ENCODE measurements around the gene ADIPOR1. TPM values are rescaled to one million over a fixed set of nuclear protein-coding genes. Genes with fewer than 3 reads are reported as not detected.
"Not testable (repeated sequence)": the region's sequence is repeated elsewhere in the genome, so short reads cannot be mapped to it uniquely, and the experiment has no call there.

ADIPOR1 gene
- total RNA-seq, 4 donors from 2014 or later, result 33.8 to 80.8 (median 66.9) TPM

DNA sequence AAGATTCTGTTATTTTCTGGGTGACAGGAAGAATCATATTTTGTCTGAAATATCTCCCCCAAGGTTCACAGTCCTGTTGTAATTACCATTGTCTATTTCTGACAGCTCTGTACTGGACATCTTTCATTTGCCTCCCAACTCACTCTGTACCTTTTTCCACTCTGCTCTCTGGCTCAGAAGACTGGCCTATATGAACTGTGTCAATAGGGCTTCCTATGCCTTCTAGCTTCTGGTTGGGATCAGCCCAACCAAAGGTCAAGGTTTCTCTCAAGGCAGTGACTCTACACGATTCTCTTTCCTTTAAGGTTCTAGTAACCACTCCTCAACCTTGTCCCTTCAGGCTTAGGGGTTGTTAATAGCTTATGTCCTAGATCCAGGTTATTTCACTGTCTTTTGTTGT, 48.6 kb downstream of the ADIPOR1 start:
- Histone ChIP-seq H3K27me3 (no peaks in the 10 kb centered on the region), H3K9me3 (no peaks in the 10 kb centered on the region), H3K36me3 (peaks cover 0 to 93% (median 0%) of the 10 kb centered on the region in 3 donors), H3K4me3 (no peak overlapping the region), H3K4me1 (no peaks in the 10 kb centered on the region), H3K27ac (no peak overlapping the region)
- no peak for DNase-seq
- TF ChIP-seq, protein P1, sequence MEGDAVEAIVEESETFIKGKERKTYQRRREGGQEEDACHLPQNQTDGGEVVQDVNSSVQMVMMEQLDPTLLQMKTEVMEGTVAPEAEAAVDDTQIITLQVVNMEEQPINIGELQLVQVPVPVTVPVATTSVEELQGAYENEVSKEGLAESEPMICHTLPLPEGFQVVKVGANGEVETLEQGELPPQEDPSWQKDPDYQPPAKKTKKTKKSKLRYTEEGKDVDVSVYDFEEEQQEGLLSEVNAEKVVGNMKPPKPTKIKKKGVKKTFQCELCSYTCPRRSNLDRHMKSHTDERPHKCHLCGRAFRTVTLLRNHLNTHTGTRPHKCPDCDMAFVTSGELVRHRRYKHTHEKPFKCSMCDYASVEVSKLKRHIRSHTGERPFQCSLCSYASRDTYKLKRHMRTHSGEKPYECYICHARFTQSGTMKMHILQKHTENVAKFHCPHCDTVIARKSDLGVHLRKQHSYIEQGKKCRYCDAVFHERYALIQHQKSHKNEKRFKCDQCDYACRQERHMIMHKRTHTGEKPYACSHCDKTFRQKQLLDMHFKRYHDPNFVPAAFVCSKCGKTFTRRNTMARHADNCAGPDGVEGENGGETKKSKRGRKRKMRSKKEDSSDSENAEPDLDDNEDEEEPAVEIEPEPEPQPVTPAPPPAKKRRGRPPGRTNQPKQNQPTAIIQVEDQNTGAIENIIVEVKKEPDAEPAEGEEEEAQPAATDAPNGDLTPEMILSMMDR (IDR thresholded peaks at IDR 0.05), result no peak
- no peak for TF ChIP-seq POLR2A (IDR thresholded peaks at IDR 0.05)

DNA sequence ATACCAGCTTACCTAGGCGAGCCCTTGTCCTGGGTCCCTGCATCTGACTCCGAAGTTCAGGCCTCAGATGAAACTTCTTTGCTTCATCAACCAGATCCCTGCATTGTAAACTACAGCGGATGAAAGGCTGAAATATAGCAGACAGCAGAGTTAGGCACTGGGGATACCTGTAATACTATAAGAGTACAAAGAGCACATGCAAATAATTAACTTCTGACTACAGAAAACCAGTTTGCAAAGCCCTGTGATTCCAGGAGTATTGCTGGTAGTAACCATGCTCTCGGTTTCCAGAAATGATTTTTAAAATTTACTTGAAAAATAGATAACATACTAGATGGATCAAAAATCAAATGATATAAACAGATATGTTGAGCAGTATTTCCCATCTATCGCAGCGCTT, 49.1 kb downstream of the ADIPOR1 start:
- peaks cover 0 to 93% (median 0%) of the 10 kb centered on the region in 3 donors for H3K36me3 ChIP-seq
- no peak overlapping the region for H3K4me3 ChIP-seq
- no peaks in the 10 kb centered on the region for H3K9me3 ChIP-seq
- H3K27ac ChIP-seq, result no peak overlapping the region
- no peak for DNase-seq
- no peaks in the 10 kb centered on the region for H3K27me3 ChIP-seq
- no peaks in the 10 kb centered on the region for H3K4me1 ChIP-seq
- TF ChIP-seq, protein P1 (IDR thresholded peaks at IDR 0.05), result no peak
- TF ChIP-seq POLR2A (IDR thresholded peaks at IDR 0.05), result no peak

DNA sequence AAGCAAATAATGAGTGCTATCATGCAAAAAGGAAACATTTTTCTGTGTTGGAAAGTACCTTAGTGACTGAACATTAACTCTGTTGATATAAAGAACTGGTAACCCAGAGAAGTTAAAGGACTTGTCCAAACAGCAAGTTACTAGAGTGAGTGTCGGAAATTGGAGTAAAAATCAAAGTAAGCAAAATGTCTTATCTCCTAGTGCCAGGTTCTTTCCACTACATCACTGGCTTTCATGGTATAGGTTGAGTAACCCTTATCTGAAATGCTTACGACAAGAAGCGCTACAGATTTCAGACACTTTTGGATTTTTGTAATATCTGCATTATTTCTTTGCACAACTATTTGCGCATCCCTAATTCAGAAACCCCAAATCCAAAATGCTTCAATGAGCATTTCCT, 52.8 kb downstream of the ADIPOR1 start:
- Histone ChIP-seq H3K36me3 (peaks cover 0 to 76% (median 0%) of the 10 kb centered on the region in 3 donors), H3K9me3 (no peaks in the 10 kb centered on the region)

DNA sequence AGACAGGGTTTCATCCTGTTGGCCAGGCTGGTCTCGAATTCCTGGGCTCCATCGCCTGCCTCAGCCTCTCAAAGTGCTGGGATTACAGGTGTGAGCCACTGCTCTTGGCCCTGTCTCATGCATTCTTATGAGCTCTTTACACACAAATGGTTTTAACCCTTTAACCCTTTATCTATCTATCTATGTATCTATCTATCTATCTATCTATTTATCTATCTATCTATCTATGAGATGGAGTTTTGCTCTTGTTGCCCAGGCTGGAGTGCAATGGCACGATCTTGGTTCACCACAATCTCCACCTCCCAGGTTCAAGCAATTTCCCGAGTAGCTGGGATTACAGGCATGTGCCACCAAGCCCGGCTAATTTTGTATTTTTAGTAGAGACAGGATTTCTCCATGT, 54.3 kb downstream of the ADIPOR1 start:
- H3K9me3 ChIP-seq, H3K27me3 ChIP-seq, H3K4me1 ChIP-seq, DNase-seq, H3K4me3 ChIP-seq, H3K27ac ChIP-seq: not testable (repeated sequence)
- peaks cover 0 to 74% (median 0%) of the 10 kb centered on the region in 3 donors for H3K36me3 ChIP-seq

More for the DNA sequence above, 52.8 kb downstream of the ADIPOR1 start:
- TF ChIP-seq, protein P1 (IDR thresholded peaks at IDR 0.05), result no peak
- TF ChIP-seq POLR2A (IDR thresholded peaks at IDR 0.05), result no peak
- H3K27ac ChIP-seq, result no peak overlapping the region
- no peak overlapping the region for H3K4me3 ChIP-seq
- no peak for DNase-seq
- H3K27me3 ChIP-seq, result no peaks in the 10 kb centered on the region
- H3K4me1 ChIP-seq, result no peaks in the 10 kb centered on the region

DNA sequence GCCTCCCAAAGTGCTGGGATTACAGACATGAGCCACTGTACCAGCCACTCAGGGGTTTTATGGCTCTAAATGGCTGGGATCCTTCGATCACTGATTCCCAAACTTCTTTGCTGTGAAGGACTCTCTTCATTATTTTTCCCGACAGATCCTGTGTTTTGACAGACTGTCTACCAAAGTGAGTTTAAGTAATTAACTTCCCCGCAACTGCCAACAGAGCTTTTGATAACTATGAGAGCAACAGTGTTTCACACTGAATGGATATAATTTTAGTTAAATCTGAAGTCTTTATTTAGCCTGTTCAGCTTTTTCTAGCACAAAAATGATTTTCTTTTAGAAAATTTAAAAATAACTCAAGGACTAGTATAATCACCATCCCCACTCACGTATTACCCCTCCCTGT, 56.6 kb downstream of the ADIPOR1 start:
- peaks cover 0 to 67% (median 0%) of the 10 kb centered on the region in 3 donors for H3K36me3 ChIP-seq
- H3K4me3 ChIP-seq, result no peak overlapping the region
- H3K4me1 ChIP-seq, result no peaks in the 10 kb centered on the region
- H3K9me3 ChIP-seq, result no peaks in the 10 kb centered on the region
- TF ChIP-seq, protein P1 (IDR thresholded peaks at IDR 0.05), result no peak
- no peak for TF ChIP-seq POLR2A (IDR thresholded peaks at IDR 0.05)
- DNase-seq, result no peak
- no peak overlapping the region for H3K27ac ChIP-seq
- H3K27me3 ChIP-seq, result no peaks in the 10 kb centered on the region

DNA sequence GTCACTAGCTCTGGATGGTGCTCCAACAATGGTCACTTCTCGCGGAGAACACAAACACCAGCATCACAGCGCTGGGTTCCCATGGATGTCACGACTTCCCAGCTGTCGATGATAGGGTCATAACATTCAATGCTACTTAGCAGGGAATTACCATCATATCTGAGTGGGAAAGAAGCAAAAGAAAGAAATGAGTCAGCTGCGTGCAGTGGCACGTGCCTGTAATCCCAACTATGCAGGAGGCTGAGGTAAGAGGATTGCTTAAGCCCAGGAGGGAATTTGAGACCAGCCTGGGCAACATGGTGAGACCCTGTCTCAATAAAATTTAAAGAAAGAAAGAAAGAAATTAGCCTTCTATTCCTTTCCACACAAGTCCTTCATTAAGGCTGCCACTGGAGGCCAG, 65.6 kb downstream of the ADIPOR1 start:
- no peak for TF ChIP-seq POLR2A (IDR thresholded peaks at IDR 0.05)
- TF ChIP-seq, protein P1 (IDR thresholded peaks at IDR 0.05), result no peak
- peaks cover 0 to 4% (median 0%) of the 10 kb centered on the region in 4 donors for H3K4me1 ChIP-seq
- no peak overlapping the region for H3K4me3 ChIP-seq
- H3K9me3 ChIP-seq, result no peaks in the 10 kb centered on the region
- DNase-seq, result no peak
- no peaks in the 10 kb centered on the region for H3K27me3 ChIP-seq
- H3K27ac ChIP-seq, result no peak overlapping the region
- H3K36me3 ChIP-seq, result peaks cover 0 to 59% (median 0%) of the 10 kb centered on the region in 3 donors

Small RNA genes within 50 kb of the gene (small RNA-seq; reads per million reads assigned to genes)
- gene RF00019, result 0 reads per million in 2 donors

Other genes with a start within 250 kb of the ADIPOR1 start
- under 1 TPM in 1 of 4 donors, not detected in 3; 0.28 TPM for gene SYT2, start 247.9 kb downstream of the ADIPOR1 start, total RNA-seq
- 10 to 100 TPM; 43.8 to 66.8 (median 51.9) TPM for gene KDM5B, start 149.9 kb downstream of the ADIPOR1 start, total RNA-seq
- not detected for gene PCAT6, start 147.4 kb downstream of the ADIPOR1 start, total RNA-seq
- gene RABIF, start 69.2 kb downstream of the ADIPOR1 start, total RNA-seq, result 10 to 100 TPM in 1 of 4 donors, 1 to 10 TPM in 3; 5.8 to 13.0 (median 8.0) TPM
- 10 to 100 TPM; 15.9 to 22.9 (median 18.4) TPM for gene KLHL12, start 31.1 kb downstream of the ADIPOR1 start, total RNA-seq
- gene CYB5R1, start 8.9 kb upstream of the ADIPOR1 start, total RNA-seq, result 10 to 100 TPM; 11.6 to 20.8 (median 18.1) TPM
- 10 to 100 TPM; 65.4 to 91.6 (median 80.4) TPM for gene TMEM183A, start 49.1 kb upstream of the ADIPOR1 start, total RNA-seq
- gene PPFIA4, start 68.2 kb upstream of the ADIPOR1 start, total RNA-seq, result 1 to 10 TPM in 2 of 4 donors, under 1 TPM in 1, not detected in 1; 0.54 to 1.8 (median 1.7) TPM
- gene MYOG, start 127.7 kb upstream of the ADIPOR1 start, total RNA-seq, result not detected
- 1 to 10 TPM in 1 of 4 donors, not detected in 3; 1.5 TPM for gene ADORA1, start 169.4 kb upstream of the ADIPOR1 start, total RNA-seq
- gene MYBPH, start 217.5 kb upstream of the ADIPOR1 start, total RNA-seq, result not detected
- gene CHI3L1, start 228.4 kb upstream of the ADIPOR1 start, total RNA-seq, result 1 to 10 TPM in 2 of 4 donors, not detected in 2; 1.9 to 2.5 TPM

Data from Peyer's patch (tissue), 4 donors.